GM13977 (cell line): ENCODE data around the gene LYRM4.

Experiments
- DNase-seq: peaks from one replicate; pipeline ENCODE4 v3.0.0; 2012; ENCODE audit warnings: low spot score
- in situ Hi-C: fragments of 300-500 bp; cut with MboI; formaldehyde crosslinking; loops from one replicate; pipeline ENCODE4 v1.12.0; 2022; ENCODE audit warnings: low sequenced_read_pairs, low pct_unique_long_range_greater_than_20kb, mixed read lengths, inconsistent platforms; ENCODE audit not compliant: unreplicated experiment
- TF ChIP-seq, protein P1 (sequence below): IDR thresholded peaks from 2 replicates; pipeline ENCODE4 v1.5.1; 2012; ENCODE audit warnings: mild to moderate bottlenecking, control low read depth; ENCODE audit not compliant: insufficient read depth; ENCODE audit errors: extremely low read depth, missing control alignments

LYRM4 gene

DNA sequence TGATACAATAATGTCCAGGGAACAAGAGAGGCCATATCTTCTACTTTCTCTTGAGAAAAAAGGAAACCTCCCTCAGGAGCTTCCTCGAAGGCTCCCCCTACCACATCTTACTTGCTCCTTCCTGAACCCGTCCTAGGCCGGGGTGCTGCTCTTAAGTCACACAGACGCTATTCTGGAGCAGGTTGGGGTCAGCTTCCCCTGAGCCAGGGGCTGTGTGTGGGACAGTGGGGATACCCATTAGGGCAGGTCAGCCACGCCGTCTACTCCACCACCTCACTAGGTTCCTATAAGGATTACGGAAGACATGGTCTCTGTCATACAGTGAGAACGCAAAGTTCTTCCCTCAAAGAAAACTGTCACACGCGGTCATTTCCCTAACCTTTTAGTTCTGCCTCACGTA is 183.8 kb downstream of the LYRM4 start:
- in situ Hi-C loops: no loop called here
- TF ChIP-seq, protein P1, sequence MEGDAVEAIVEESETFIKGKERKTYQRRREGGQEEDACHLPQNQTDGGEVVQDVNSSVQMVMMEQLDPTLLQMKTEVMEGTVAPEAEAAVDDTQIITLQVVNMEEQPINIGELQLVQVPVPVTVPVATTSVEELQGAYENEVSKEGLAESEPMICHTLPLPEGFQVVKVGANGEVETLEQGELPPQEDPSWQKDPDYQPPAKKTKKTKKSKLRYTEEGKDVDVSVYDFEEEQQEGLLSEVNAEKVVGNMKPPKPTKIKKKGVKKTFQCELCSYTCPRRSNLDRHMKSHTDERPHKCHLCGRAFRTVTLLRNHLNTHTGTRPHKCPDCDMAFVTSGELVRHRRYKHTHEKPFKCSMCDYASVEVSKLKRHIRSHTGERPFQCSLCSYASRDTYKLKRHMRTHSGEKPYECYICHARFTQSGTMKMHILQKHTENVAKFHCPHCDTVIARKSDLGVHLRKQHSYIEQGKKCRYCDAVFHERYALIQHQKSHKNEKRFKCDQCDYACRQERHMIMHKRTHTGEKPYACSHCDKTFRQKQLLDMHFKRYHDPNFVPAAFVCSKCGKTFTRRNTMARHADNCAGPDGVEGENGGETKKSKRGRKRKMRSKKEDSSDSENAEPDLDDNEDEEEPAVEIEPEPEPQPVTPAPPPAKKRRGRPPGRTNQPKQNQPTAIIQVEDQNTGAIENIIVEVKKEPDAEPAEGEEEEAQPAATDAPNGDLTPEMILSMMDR: no peak

DNA sequence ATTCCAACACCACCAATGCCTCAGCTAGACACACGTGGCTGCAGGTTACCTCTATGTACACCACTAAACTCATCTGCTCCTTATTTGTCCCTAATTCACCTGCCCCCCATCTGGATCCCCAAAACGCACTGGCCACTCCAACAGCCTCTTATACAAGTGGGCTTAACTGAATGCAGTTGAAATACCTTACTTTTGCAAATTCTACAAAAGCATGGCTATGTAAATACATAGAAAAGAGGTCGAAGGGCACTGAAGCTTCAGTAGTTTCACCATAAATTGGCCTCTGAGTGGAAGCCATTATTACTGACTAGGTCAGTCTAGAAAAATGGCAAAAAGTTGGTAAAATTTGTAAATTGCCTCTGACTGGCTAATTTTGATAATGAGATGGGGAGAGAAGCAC is 186.8 kb downstream of the LYRM4 start:
- in situ Hi-C loops: no loop called here
- TF ChIP-seq, protein P1: no peak
- no peak for DNase-seq

More for the DNA sequence above, 183.8 kb downstream of the LYRM4 start:
- no peak for DNase-seq

DNA sequence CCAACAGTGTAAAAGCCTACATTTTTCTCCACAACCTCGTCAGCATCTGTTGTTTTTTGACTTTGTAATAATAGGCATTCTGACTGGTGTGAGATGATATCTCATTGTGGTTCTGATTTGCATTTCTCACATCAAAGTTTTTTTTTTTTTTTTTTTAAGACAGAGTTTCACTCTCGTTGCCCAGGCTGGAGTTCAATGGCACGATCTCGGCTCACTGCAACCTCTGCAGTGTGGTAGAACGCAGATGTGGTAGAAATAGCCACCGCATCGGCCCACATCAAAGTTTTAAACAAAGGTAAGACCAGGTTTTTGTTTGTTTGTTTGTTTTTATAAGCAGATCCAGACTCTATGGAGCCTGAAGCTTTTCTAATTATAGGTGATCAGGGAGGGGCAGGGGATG is 188.3 kb downstream of the LYRM4 start:
- no peak for DNase-seq
- TF ChIP-seq, protein P1: no peak
- in situ Hi-C loops: no loop called here

DNA sequence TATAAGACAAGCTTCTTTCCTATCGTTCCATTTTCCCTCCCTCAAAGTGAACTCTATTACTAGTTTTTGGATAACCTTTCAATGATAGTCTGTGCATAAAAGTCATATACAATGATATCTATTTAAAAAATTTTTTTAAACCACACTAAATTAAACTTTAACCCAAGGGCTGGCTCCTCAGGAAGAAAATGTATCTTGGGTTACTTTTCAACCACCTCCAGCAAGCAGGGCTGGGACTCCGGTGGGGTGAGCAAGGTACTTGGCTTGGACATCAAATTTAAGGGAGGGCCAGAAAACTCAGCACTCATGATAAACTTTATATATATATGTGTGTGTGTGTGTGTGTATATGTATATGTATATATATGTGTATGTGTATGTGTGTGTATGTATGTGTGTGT is 189.5 kb downstream of the LYRM4 start:
- TF ChIP-seq, protein P1: no peak
- DNase-seq: no peak
- in situ Hi-C loops: no loop called here

DNA sequence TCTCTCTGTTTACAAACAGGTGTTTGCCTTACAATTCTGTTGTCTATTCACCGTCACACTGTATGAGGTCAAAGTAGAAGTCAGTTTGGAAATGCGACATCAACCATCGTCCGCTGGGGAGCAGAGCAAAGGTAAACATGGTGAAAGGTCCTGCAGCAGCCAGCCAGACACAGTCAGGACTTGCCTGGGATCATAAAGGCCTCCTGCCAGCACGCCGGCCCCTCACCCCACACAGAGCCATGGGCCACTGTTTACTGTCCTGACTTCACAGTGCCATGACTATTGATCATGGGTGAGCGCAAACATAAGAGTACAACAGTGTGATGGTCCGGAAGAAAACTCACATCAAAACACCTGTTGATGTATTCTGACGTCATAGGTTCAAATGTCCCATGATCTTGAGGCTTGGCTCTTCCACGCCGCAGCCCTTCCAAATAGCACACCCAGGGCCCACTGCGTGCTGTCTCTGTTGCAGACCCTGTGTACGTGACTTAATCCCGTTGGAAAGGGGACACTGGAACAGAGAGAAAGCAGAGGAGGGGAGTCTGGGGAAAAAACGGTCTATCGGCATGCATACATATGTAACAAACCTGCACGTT is 192.5 kb downstream of the LYRM4 start:
- DNase-seq: no peak
- TF ChIP-seq, protein P1: no peak
- in situ Hi-C loops: no loop called here

DNA sequence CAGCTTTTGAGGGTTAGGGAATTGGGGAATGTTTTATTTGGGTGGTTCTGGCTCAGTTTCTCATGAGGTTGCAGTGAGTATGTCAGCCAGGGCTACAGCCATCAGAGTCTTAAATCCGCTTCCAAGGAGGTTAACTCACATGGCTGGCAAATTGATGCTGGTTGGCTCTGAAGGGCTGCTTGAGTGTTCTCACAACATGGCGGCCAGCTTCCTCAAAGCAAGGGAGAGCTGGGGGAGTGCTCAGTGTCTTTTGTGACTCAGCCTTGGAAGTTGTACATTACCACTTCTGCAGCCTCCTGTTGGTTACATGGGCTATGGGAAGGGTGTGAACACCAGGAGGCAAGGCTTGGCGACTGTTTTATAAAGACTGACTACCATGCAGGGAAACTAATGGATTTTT is 193.4 kb downstream of the LYRM4 start:
- no peak for DNase-seq
- TF ChIP-seq, protein P1: no peak
- in situ Hi-C loops: no loop called here
